HG03108 (cell line): ENCODE results near the gene RSPRY1.
A peak's percentile ranks its signal among the peaks of the same experiment; 100 is the strongest.

Experiments used
- ATAC-seq: cut with Tn5 transposase; IDR thresholded peaks from one replicate; pipeline ENCODE4 v1.9.1; 2021; ENCODE audit warnings: moderate library complexity; ENCODE audit not compliant: unreplicated experiment

The RSPRY1 gene

GRCh38 chr16:57185945-57186871, at the start of gene RSPRY1, which contains the start of gene PSME3IP1:
Gene RSPRY1, plus strand, starts transcription at chr16:57186329. Its CDS starts 18,330 bp downstream, at chr16:57204659.
Gene PSME3IP1, minus strand, starts transcription at chr16:57186039. Its CDS starts 12,185 bp downstream, at chr16:57173854.
- peak; percentile 87 for ATAC-seq

- ATAC-seq = no peak
Observed at GRCh38 chr16:57137043-57137442, 49.1 kb upstream of the RSPRY1 start.

- ATAC-seq = no peak
Observed at GRCh38 chr16:57137566-57138273, 48.4 kb upstream of the RSPRY1 start.

GRCh38 chr16:57138281-57138935, 47.7 kb upstream of the RSPRY1 start:
- no peak for ATAC-seq

GRCh38 chr16:57140931-57141668, 45.0 kb upstream of the RSPRY1 start:
- ATAC-seq = no peak

- ATAC-seq = no peak
Observed at GRCh38 chr16:57141822-57142631, 44.1 kb upstream of the RSPRY1 start.

- ATAC-seq = no peak
Observed at GRCh38 chr16:57143149-57143921, 42.8 kb upstream of the RSPRY1 start.

- no peak for ATAC-seq
Observed at GRCh38 chr16:57144027-57144426, 42.1 kb upstream of the RSPRY1 start.

- ATAC-seq = no peak
Observed at GRCh38 chr16:57145046-57146021, 40.8 kb upstream of the RSPRY1 start.

GRCh38 chr16:57146040-57146647, 40.0 kb upstream of the RSPRY1 start:
- ATAC-seq = no peak

GRCh38 chr16:57146735-57147134, 39.4 kb upstream of the RSPRY1 start:
- ATAC-seq = no peak

- ATAC-seq = no peak
Observed at GRCh38 chr16:57147381-57148221, 38.5 kb upstream of the RSPRY1 start.

GRCh38 chr16:57148481-57148880, 37.6 kb upstream of the RSPRY1 start:
- ATAC-seq = no peak

GRCh38 chr16:57149391-57149790, 36.7 kb upstream of the RSPRY1 start:
- no peak for ATAC-seq

GRCh38 chr16:57150682-57151330, 35.3 kb upstream of the RSPRY1 start:
- ATAC-seq = no peak

GRCh38 chr16:57151369-57151768, 34.8 kb upstream of the RSPRY1 start:
- no peak for ATAC-seq
